ENCODE data around the gene PRR36. TPM values are rescaled to one million over a fixed set of nuclear protein-coding genes. Genes with fewer than 3 reads are reported as not detected.
A peak's percentile ranks its signal among the peaks of the same experiment; 100 is the strongest.

The PRR36 gene
- total RNA-seq, 6 experiments from 2014 or later, result 0.05 to 0.18 (median 0.09) TPM; not detected in 2

- no peak for DNase-seq
- Mint-ChIP-seq H3K4me1 (ENCODE audit: low read depth) (peaks cover 18% of the 10 kb centered on the region), H3K4me3 (no peak overlapping the region), H3K9me3 (no peaks in the 10 kb centered on the region), H3K27ac (no peak overlapping the region), H3K36me3 (ENCODE audit: low read depth) (no peaks in the 10 kb centered on the region), H3K27me3 (ENCODE audit: insufficient read depth) (peaks cover 22% of the 10 kb centered on the region)
- TF ChIP-seq CTCF (IDR thresholded peaks at IDR 0.05), result no peak
Observed at GRCh38 chr19:7874897-7875273, 695 bp upstream of the PRR36 start.

GRCh38 chr19:7873304-7874075 is 700 bp downstream of the PRR36 start:
- Mint-ChIP-seq H3K36me3 (ENCODE audit: low read depth) (no peaks in the 10 kb centered on the region), H3K27me3 (ENCODE audit: insufficient read depth) (peaks cover 22% of the 10 kb centered on the region), H3K9me3 (no peaks in the 10 kb centered on the region), H3K27ac (no peak overlapping the region), H3K4me3 (no peak overlapping the region), H3K4me1 (ENCODE audit: low read depth) (peaks cover 18% of the 10 kb centered on the region)
- no peak for DNase-seq
- TF ChIP-seq CTCF (IDR thresholded peaks at IDR 0.05), result no peak

GRCh38 chr19:7872306-7873204 is 1.6 kb downstream of the PRR36 start:
- H3K4me1 Mint-ChIP-seq (ENCODE audit: low read depth), result peaks cover 16% of the 10 kb centered on the region
- peak overlapping the region; percentile 87; the same call in 1 of the 2 replicates for H3K4me3 Mint-ChIP-seq
- peaks cover 24% of the 10 kb centered on the region for H3K27me3 Mint-ChIP-seq (ENCODE audit: insufficient read depth)
- TF ChIP-seq CTCF (IDR thresholded peaks at IDR 0.05), result no peak
- no peak overlapping the region for H3K27ac Mint-ChIP-seq
- no peaks in the 10 kb centered on the region for H3K9me3 Mint-ChIP-seq
- no peak for DNase-seq
- H3K36me3 Mint-ChIP-seq (ENCODE audit: low read depth), result no peaks in the 10 kb centered on the region

- H3K4me1 Mint-ChIP-seq (ENCODE audit: low read depth), result peaks cover 11% of the 10 kb centered on the region
- no peaks in the 10 kb centered on the region for H3K9me3 Mint-ChIP-seq
- peak; percentile 84 for DNase-seq
- TF ChIP-seq CTCF (IDR thresholded peaks at IDR 0.05), result no peak
- H3K27ac Mint-ChIP-seq, result peak overlapping the region; percentile 89
- H3K36me3 Mint-ChIP-seq (ENCODE audit: low read depth), result no peaks in the 10 kb centered on the region
- peak overlapping the region; percentile 87 for H3K4me3 Mint-ChIP-seq
- peaks cover 28% of the 10 kb centered on the region for H3K27me3 Mint-ChIP-seq (ENCODE audit: insufficient read depth)
Observed at GRCh38 chr19:7871437-7872305, 2.5 kb downstream of the PRR36 start.

All from HFFc6 (cell line).